ENCODE results near the gene USP30. TPM values are rescaled to one million over a fixed set of nuclear protein-coding genes. Genes with fewer than 3 reads are reported as not detected.

The USP30 gene, protein sequence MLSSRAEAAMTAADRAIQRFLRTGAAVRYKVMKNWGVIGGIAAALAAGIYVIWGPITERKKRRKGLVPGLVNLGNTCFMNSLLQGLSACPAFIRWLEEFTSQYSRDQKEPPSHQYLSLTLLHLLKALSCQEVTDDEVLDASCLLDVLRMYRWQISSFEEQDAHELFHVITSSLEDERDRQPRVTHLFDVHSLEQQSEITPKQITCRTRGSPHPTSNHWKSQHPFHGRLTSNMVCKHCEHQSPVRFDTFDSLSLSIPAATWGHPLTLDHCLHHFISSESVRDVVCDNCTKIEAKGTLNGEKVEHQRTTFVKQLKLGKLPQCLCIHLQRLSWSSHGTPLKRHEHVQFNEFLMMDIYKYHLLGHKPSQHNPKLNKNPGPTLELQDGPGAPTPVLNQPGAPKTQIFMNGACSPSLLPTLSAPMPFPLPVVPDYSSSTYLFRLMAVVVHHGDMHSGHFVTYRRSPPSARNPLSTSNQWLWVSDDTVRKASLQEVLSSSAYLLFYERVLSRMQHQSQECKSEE
- total RNA-seq = 10 to 100 TPM in 3 of 4 donors, 1 to 10 TPM in 1; 6.4 to 21.2 (median 13.3) TPM

GRCh38 chr12:109052414-109053323 lies at the start of gene USP30:
Gene USP30, plus strand, starts transcription at chr12:109052576. Its CDS starts 103 bp downstream, at chr12:109052679.
- TF ChIP-seq CTCF (IDR thresholded peaks at IDR 0.05 in 4 of 5, conservative IDR thresholded peaks at IDR 0.05 in 1 of 5) (peak in 2 of 5 experiments; percentile 6 to 13), POLR2A (IDR thresholded peaks at IDR 0.05) (no peak)
- peak; percentile 68 to 74 for DNase-seq
- Histone ChIP-seq H3K4me3 (peak within 1 kb of the TSS; percentile 90 to 92 (median 91)), H3K27me3 (no peaks in the 10 kb centered on the region), H3K36me3 (peaks cover 0 to 11% of the 10 kb centered on the region in 2 donors), H3K9me3 (no peaks in the 10 kb centered on the region), H3K27ac (peak within 1 kb of the TSS; percentile 86 to 94 (median 90)), H3K4me1 (peaks cover 13 to 21% of the 10 kb centered on the region in 2 donors)
- ATAC-seq = peak; percentile 96
- in situ Hi-C loops (cut with MboI; ENCODE audit: low sequenced_read_pairs in 4 of 4) (no loop called here), intact Hi-C loops (cut with DNase I; ENCODE audit: low total_unique reads) (loop anchor here (1.0 to 5.0 kb wide), 2 partner anchors 41 to 490 kb away; partner anchors contain the start of genes ALKBH2, ISCU and SART3)

GRCh38 chr12:109004017-109004416 lies 48.4 kb upstream of the USP30 start:
- H3K27me3 ChIP-seq = no peaks in the 10 kb centered on the region
- H3K9me3 ChIP-seq = no peaks in the 10 kb centered on the region
- no peak overlapping the region for H3K4me3 ChIP-seq
- DNase-seq (no peak), ATAC-seq (no peak)
- H3K4me1 ChIP-seq = no peaks in the 10 kb centered on the region
- TF ChIP-seq CTCF (IDR thresholded peaks at IDR 0.05 in 4 of 5, conservative IDR thresholded peaks at IDR 0.05 in 1 of 5) = no peak
- TF ChIP-seq POLR2A (IDR thresholded peaks at IDR 0.05) = no peak
- no peak overlapping the region for H3K27ac ChIP-seq
- in situ Hi-C loops (cut with MboI; ENCODE audit: low sequenced_read_pairs in 4 of 4) = no loop called here
- intact Hi-C loops (cut with DNase I; ENCODE audit: low total_unique reads) = no loop called here
- H3K36me3 ChIP-seq = no peaks in the 10 kb centered on the region

DNA sequence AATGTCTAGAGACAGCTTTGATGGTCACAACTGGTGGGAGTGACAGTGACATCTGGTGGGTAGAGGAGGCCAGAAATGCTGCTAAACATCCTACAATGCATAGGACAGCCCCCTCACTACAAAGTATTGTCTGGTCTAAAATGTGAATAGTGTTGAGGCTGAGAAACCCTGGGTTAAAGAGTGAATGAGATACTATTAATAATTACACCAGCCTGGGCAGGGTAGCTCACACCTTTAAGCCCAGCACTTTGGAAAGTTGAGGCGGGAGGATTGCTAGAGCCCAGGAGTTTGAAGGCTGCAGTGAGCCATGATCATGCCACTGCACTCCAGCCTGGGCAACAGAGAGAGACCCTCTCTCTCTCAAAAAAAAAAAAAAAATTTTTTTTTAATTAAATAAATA lies 42.6 kb upstream of the USP30 start:
- DNase-seq (no peak), ATAC-seq (no peak)
- no peak overlapping the region for H3K4me3 ChIP-seq
- H3K27ac ChIP-seq = no peak overlapping the region
- in situ Hi-C loops (cut with MboI; ENCODE audit: low sequenced_read_pairs in 4 of 4) (no loop called here), intact Hi-C loops (cut with DNase I; ENCODE audit: low total_unique reads) (no loop called here)
- no peaks in the 10 kb centered on the region for H3K36me3 ChIP-seq
- no peaks in the 10 kb centered on the region for H3K9me3 ChIP-seq
- TF ChIP-seq CTCF (IDR thresholded peaks at IDR 0.05 in 4 of 5, conservative IDR thresholded peaks at IDR 0.05 in 1 of 5) (no peak), POLR2A (IDR thresholded peaks at IDR 0.05) (no peak)
- H3K4me1 ChIP-seq = no peaks in the 10 kb centered on the region
- no peaks in the 10 kb centered on the region for H3K27me3 ChIP-seq

DNA sequence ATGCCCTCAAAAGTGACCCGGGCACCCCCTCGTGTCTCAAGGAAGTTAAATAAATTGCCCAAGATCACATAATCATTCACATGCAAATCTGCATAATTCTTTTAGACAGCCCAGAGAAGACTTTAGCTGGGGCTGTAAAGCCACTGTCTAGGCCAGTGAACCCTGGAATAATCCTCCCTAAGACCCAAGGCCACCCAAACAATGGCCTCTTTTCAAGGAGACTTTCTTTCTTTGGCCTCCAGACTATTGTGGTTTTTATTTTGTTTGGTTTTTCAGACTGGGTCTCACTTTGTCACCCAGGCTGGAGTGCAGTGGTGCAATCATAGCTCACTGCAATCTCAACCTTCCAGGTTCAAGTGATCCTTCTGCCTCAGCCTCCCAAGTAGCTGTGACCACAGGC lies 42.1 kb upstream of the USP30 start:
- no peak for ATAC-seq
- TF ChIP-seq CTCF (IDR thresholded peaks at IDR 0.05 in 4 of 5, conservative IDR thresholded peaks at IDR 0.05 in 1 of 5) = no peak
- no peak for TF ChIP-seq POLR2A (IDR thresholded peaks at IDR 0.05)

More for the DNA sequence above, 42.1 kb upstream of the USP30 start:
- no peaks in the 10 kb centered on the region for H3K36me3 ChIP-seq
- no peak for DNase-seq
- intact Hi-C loops (cut with DNase I; ENCODE audit: low total_unique reads) = no loop called here
- no peaks in the 10 kb centered on the region for H3K9me3 ChIP-seq
- H3K4me1 ChIP-seq = no peaks in the 10 kb centered on the region
- no peak overlapping the region for H3K4me3 ChIP-seq
- in situ Hi-C loops (cut with MboI; ENCODE audit: low sequenced_read_pairs in 4 of 4) = no loop called here
- no peaks in the 10 kb centered on the region for H3K27me3 ChIP-seq
- no peak overlapping the region for H3K27ac ChIP-seq
